Nephron (organoid): Measurements from ENCODE around the gene OR52K1.

Experiments used
- H3K27ac Mint-ChIP-seq, 3 experiments: 2 replicates each; pipeline ENCODE4 v1.8.0; 2020; ENCODE audit warnings: mixed read lengths in 3 of 3, mild to moderate bottlenecking in 2 of 3, moderate library complexity in 1 of 3
- H3K27me3 Mint-ChIP-seq: 2 replicates; pipeline ENCODE4 v1.8.0; 2021; ENCODE audit warnings: low read depth, mild to moderate bottlenecking, moderate library complexity, mixed read lengths
- H3K36me3 Mint-ChIP-seq: 2 replicates; pipeline ENCODE4 v1.8.0; 2020; ENCODE audit warnings: low read depth, mixed read lengths
- H3K4me1 Mint-ChIP-seq: 2 replicates; pipeline ENCODE4 v1.8.0; 2020; ENCODE audit warnings: mixed read lengths
- H3K4me3 Mint-ChIP-seq, 3 experiments: 2 replicates each; pipeline ENCODE4 v1.8.0; 2020; ENCODE audit warnings: mild to moderate bottlenecking in 3 of 3, mixed read lengths in 3 of 3, moderate library complexity in 2 of 3
- H3K9me3 Mint-ChIP-seq: 2 replicates; pipeline ENCODE4 v1.8.0; 2020; ENCODE audit warnings: mixed read lengths
- TF ChIP-seq, protein P1 (sequence below), 3 experiments: fragments of 200-600 bp; sonication (generic); IDR thresholded peaks; one replicate each; pipeline ENCODE4 v1.5.0; 2021; ENCODE audit warnings: antibody characterized with exemption in 3 of 3; ENCODE audit not compliant: unreplicated experiment in 3 of 3

The OR52K1 gene

DNA sequence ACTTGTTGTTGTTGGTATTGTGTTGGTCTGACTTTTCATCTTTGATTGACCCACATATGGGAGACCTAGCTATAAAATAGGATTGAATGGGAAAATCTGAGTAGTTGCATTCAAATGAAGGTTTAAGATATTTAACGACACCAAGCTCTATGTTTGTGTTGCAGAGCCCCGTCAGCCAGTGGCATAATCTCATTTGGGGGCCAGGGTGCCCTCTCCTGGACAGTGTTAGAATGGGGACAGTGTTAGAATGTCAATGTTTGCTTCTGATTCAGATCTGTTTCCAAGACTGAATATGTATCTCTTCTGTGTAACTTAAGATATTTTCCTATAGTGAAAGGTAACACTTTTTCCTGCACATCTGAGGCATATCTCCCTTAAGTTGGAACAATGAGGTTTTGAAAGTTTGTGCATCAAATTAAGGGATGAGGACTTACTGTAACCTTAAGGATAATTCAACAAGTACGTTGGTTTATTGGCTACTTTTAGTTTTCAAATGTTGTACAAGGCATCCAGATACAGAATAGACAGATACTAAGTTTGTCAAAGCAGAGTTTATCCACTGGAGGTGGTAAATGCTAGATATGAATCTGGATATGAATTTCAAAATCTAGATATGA, 57.3 kb downstream of the OR52K1 start:
- Mint-ChIP-seq H3K9me3 (no peaks in the 10 kb centered on the region), H3K4me3 (no peak overlapping the region), H3K4me1 (no peaks in the 10 kb centered on the region), H3K36me3 (no peaks in the 10 kb centered on the region), H3K27me3 (peaks cover 7% of the 10 kb centered on the region), H3K27ac (no peak overlapping the region)
- TF ChIP-seq, protein P1, sequence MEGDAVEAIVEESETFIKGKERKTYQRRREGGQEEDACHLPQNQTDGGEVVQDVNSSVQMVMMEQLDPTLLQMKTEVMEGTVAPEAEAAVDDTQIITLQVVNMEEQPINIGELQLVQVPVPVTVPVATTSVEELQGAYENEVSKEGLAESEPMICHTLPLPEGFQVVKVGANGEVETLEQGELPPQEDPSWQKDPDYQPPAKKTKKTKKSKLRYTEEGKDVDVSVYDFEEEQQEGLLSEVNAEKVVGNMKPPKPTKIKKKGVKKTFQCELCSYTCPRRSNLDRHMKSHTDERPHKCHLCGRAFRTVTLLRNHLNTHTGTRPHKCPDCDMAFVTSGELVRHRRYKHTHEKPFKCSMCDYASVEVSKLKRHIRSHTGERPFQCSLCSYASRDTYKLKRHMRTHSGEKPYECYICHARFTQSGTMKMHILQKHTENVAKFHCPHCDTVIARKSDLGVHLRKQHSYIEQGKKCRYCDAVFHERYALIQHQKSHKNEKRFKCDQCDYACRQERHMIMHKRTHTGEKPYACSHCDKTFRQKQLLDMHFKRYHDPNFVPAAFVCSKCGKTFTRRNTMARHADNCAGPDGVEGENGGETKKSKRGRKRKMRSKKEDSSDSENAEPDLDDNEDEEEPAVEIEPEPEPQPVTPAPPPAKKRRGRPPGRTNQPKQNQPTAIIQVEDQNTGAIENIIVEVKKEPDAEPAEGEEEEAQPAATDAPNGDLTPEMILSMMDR (IDR thresholded peaks at IDR 0.05; ENCODE audit: unreplicated experiment in 3 of 3): peak; percentile 43 to 66 (median 59)

GRCh38 chr11:4541071-4541470, 58.6 kb downstream of the OR52K1 start:
- Mint-ChIP-seq H3K27me3 (peaks cover 7% of the 10 kb centered on the region), H3K4me1 (no peaks in the 10 kb centered on the region), H3K9me3 (no peaks in the 10 kb centered on the region), H3K4me3 (no peak overlapping the region), H3K36me3 (no peaks in the 10 kb centered on the region), H3K27ac (no peak overlapping the region)
- TF ChIP-seq, protein P1 (IDR thresholded peaks at IDR 0.05; ENCODE audit: unreplicated experiment in 3 of 3): no peak
